HG02938 (cell line): ENCODE measurements around the gene NTNG2.
"Not testable (repeated sequence)": the region's sequence is repeated elsewhere in the genome, so short reads cannot be mapped to it uniquely, and the experiment has no call there.

Experiments used
- ATAC-seq: cut with Tn5 transposase; IDR thresholded peaks from one replicate; pipeline ENCODE4 v1.9.1; 2021; ENCODE audit warnings: mild to moderate bottlenecking, moderate library complexity; ENCODE audit not compliant: unreplicated experiment

NTNG2 gene, protein sequence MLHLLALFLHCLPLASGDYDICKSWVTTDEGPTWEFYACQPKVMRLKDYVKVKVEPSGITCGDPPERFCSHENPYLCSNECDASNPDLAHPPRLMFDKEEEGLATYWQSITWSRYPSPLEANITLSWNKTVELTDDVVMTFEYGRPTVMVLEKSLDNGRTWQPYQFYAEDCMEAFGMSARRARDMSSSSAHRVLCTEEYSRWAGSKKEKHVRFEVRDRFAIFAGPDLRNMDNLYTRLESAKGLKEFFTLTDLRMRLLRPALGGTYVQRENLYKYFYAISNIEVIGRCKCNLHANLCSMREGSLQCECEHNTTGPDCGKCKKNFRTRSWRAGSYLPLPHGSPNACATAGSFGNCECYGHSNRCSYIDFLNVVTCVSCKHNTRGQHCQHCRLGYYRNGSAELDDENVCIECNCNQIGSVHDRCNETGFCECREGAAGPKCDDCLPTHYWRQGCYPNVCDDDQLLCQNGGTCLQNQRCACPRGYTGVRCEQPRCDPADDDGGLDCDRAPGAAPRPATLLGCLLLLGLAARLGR

DNA sequence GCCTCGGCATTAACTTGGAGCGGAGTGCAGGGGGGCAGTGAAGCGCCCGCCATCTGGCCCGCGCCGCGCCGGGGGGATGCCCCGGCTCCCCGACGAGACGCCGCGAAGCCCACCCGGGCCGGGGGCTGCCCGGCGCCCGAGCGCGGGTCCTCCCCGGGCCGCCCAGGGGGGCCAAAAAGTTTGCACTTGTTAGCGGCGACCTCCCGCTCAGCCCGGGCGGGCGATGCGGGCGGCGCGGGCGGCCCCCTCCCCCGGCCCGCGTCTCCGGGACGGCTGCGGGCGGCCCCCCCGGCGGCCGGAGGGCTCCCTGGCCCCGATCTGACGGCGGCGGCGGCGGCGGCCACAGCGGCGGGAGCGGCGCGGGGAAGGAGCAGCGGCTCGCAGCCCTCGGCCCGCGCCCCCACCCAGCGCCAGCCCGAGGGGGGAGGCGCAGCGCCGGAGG, at the start of gene NTNG2:
Gene NTNG2 (plus strand): TSS at position 316 of the 442 bp plus-strand sequence. CDS start 4,774 bp downstream, outside the sequence.
- no peak for ATAC-seq

DNA sequence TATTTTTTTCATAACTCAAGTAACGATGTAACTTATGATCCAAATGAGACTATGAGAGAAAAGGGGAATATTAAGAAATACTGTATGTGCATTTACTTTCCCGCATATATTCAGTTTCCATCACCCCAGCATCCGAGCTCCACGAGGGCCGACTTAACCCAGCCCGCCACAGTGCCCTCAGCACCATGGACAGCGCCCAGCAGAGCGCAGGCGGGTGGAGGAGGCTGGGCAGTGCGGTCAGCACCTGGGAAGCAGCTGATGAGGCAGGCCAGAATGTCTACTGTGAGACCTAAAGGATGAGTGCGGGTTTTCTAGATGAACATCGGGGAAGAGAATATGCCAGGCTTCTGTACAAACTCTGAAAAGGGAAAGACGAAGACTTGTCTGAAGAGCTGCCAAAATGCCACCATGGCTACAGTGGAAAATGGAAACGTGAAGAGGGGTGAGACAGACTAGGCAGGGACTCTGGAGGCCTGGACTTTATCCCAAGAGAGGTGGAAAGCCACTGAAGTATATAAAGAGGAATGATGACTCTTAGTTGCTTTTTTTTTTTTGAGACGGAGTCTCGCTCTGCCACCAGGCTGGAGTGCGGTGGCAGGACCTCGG, 47.7 kb upstream of the NTNG2 start:
- no peak for ATAC-seq

DNA sequence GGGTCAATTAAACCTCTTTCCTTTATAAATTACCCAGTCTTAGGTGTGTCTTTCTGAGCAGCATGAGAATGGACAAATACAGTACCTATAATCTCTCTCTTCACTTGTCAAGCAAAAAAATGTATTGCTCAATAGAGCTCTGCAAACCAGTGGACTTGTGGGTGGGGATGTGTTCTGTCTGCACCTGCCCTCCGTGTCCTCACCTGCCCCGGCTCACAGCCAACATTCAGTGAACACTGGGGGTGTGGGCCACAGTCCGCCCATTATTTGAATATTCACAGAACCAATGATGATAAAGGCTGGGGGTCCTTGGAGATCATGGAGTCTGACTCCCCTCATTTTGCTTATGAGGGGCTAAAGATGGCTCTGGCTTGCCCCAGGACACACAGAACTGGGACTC, 45.3 kb upstream of the NTNG2 start:
- no peak for ATAC-seq

DNA sequence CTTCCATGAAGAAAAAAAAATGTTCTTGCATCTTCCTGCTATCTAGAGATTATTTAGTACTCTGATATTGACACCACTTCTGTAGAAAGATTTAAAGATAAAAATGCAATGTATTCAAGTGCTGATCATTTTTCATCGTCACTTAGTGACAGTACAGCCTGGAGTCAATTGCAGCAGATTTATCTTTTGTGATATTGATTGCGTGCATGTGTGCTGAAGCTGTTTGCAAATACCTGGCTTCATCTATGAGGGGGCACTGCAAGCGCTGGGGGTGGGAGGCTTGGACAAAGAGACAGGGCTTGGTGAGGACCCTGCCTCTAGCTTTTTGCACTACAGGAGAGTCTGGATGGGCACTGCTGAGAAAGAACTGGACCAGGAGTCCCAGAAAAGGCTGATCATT, 44.2 kb upstream of the NTNG2 start:
- ATAC-seq, result no peak

DNA sequence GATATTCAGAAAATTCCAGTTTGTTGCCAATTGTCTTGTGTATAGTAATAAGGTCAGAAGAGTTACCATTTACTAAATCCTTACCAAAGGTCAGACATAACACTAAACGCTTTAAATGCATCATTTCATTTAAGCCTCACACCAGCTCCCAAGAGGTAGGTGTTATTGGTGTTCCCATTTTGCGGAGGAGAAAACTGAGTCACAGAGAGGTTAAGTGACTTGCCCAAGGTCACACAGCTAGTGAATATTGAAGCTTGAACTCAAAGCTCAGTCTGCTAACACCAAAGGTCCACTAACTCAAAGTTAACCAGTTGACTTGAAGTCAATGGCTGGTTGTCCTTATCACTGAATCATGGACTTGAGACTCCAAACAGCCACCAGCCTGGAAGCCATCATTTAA, 40.8 kb upstream of the NTNG2 start:
- ATAC-seq, result no peak

DNA sequence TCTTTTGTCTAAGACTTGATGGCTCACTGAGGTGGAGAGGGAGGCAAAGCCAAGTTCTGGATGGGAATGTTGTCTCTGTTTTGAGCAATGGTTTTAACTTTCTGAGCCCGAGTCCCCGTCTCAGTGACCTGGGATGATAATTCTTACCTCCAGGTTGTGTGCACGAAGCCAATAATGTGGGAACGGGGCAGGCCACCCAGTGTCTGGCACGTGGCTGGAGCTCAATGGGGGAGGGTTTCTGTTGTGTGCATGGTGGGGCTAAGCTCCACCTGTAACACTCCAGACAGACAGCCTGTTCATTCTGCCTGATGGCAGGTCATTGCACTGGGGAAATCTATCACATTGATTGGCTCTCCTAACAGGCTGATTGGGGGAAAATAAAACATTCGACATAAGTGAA, 37.1 kb upstream of the NTNG2 start:
- ATAC-seq, result no peak

DNA sequence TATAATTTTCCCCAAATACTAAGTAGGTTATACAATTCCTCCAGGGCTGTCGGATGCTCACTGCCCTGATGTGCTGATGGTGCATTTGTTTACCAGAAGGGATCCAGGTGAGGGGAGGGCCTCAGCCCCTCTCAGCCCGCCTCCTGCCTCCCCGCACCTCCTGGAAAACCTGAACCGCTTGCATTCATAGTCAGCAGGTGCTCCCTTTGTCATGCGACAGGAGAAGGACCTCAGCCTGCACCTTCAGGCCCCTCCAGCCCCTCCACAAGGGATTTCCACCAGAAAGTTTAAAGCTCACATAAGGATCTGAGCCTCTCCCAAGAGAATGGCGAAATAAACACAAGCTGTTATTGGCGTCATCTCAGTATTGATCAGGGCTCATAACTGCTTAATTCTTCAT, 36.5 kb upstream of the NTNG2 start:
- ATAC-seq, result no peak

DNA sequence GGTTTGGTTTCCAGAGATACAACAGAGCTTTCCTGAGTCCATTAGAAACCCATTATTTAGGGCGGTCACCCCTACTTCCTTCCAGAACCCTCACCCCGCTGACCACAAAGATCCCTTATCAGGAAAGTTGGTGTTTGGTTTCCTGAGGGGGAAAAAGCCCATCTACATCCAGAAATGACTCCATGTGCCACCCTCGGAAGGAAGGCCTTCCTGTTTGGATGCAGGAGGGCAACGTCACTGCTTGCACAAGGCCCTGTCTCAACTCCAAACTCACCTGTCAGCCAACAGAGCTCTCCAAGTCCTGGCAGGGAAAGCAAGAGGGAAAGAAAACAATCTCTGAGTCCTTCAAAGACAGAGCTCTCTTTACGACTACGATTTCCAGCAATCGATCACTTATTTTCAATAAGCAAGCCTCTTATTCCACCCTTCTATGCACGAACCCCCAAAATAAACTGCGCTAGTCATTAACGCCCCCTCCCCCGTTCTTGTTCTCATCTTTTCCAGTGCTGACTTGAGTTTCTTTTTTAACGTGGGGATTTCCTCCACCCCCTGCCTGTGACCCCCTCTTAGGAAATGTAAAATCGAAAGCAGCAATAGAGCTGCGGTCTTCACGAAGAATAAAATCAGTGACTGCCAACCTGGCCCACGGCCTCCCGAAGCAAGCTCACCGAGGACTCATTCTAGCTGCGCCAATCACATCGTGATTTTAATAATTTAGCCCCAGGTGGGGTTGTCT, 35.7 kb upstream of the NTNG2 start:
- no peak for ATAC-seq

DNA sequence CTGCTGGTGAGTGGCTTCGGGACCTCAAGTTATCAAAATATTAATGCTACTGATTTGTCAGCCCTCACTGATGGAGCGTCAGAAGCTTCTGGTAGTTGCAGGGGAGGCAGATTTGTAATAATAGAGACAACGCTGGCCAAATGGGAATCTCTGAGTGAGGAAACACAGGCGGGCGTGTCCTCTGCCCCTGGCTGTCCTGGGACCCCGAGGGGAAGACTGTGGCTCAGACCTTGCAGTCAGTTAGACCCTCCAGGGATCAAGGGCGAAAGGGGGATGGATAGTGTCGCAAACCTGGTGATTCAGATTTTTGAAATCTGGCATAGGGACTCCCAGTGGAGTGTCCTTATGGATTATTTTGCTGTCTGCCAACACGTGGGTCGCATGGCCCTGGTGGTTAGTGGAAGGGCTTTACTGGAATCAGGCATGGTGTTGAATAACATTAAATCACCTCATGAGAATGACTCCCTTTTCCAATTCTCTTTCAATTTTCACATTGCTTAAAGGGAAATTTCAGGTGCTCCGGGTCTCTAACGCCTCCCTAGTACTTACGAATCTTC, 35.1 kb upstream of the NTNG2 start:
- ATAC-seq, result no peak

DNA sequence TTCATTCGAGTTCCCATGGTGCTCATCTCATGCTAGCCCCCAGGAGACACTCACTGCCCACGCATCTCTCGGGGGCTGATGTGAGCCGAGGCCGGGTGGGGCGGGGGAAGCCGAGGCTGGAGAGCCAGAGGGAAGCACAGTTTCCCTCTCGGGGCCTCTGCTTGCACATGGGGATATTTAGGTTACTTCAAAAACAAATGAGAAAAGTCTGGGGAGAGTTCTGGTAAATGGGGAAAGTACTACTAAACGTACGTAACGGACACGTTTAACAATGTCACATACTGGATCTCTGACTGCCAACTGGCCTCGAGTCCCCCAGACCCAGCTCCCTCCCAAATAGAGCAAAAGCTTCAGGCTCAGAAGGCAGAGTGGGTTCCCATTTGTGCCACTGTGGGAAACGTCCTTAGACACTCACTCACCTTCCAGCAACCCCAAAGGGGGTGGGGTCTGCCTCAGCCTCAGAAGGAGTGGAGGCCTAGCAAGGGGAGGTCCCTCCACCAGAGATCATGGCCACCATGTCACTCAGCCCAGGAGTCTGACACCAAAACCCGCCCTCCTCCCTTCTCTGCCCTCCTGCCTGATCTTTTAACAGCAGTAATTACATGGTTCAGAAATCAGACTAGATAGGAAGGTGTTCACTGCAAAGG, 33.8 kb upstream of the NTNG2 start:
- no peak for ATAC-seq

DNA sequence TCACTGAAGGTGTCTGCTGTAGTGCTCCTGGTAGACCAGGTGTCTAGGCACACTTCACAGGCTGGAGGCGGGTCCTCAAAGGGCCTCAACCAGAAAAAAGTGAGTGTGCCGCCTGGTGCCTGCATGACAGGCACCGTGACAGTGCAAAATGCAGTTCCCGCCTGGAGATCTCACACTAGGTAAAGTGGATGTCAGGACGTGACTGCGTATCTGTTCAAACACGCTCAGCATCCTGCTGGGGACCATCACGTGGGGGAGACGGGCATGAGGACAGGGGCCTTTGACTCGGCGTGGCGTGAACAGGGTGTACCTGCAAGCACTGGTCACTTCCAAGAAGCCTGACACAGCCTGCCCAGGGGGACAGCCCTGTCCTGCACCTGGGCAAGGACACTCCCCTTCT, 32.3 kb upstream of the NTNG2 start:
- ATAC-seq, result no peak

DNA sequence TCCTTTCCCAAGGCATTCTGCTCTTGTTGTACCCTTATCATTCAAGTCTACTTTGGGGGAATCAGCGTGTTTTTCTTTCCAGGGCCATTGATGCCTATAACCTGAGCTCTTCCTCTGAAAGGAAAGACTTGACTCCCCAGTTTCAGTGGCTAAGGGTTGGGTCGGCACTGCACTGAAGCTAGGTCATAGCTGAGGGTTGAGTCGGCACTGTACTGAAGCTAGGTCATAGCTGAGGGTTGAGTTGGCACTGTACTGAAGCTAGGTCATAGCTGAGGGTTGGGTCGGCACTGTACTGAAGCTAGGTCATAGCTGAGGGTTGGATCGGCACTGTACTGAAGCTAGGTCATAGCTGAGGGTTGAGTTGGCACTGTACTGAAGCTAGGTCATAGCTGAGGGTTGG, 27.8 kb upstream of the NTNG2 start:
- not testable (repeated sequence) for ATAC-seq

DNA sequence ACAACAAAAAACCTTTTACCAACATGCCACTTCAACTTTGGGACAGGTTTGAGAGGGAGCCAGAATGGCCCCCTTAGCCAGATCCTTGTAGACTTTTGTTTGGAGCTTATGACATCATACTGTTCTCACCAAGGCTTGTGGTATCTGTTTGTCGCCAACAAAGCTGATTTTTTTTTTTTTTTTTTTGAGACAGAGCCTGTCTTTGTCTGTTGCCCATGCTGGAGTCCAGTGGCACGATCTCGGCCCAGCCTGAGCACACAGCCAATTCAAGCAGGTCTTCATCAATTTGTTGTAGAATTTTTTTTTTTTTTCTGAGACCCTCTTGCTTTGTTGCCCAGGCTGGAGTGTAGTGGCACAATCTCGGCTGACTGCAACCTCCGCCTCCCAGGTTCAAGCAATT, 26.4 kb upstream of the NTNG2 start:
- ATAC-seq, result no peak

DNA sequence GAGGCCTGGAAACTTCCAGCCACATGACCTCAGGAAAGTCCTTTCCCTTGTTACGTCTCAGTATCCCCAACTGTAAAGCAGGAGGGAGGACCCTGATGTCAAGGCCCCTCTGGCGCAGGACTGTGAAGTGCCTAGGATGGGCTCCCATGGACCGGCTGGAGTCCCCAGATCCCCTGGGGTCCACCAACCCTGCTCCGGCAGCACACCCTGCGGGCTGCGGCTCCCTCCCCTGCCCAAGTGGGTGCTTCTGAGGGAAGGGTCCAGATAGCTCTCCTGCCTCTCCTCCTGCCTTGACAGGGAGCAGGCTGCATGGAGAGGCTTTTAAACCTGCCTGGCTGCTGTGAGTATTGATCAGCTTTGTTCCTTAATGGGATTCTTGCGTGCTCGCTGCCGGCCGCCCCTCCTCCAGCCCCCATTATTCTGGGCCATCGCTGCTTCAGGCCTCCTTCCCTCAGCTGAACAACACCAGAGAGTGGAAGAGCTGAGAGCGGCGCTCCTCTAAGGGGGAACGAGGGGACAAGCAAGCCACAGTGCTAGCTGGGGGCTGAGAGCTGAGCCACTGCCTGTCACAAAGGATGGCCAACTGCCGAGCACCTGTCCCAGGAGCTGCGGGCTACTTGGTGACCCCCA, 25.6 kb upstream of the NTNG2 start:
- no peak for ATAC-seq

DNA sequence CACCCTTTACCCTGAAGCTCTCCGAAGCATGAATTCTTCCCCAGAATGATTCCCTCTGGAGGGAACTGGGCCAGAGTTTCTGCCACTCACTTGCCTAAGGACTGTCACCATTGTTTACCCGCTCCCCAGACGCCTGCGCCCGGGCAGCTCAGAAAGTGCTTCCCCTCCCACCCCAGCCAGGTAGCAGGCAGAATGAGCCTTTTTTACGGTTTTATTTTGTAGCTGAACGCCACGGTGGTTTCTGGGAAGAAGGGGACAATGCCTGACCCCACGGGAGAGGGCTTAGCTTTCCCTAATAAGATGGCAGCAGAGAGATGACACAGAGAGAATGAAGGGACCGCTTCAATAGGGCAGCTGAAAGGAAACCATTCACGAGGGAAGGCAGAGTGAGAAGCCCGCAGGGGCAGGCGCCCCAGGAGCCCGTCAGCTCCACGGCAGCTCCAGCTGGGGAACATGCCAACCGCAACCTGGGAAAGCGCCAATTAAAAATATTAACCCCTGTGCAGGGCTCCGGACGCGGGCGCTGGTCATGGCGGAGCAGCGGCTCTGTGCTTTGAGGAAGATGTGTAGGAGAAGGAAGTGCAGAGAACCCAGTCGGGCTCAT, 20.4 kb upstream of the NTNG2 start:
- no peak for ATAC-seq

DNA sequence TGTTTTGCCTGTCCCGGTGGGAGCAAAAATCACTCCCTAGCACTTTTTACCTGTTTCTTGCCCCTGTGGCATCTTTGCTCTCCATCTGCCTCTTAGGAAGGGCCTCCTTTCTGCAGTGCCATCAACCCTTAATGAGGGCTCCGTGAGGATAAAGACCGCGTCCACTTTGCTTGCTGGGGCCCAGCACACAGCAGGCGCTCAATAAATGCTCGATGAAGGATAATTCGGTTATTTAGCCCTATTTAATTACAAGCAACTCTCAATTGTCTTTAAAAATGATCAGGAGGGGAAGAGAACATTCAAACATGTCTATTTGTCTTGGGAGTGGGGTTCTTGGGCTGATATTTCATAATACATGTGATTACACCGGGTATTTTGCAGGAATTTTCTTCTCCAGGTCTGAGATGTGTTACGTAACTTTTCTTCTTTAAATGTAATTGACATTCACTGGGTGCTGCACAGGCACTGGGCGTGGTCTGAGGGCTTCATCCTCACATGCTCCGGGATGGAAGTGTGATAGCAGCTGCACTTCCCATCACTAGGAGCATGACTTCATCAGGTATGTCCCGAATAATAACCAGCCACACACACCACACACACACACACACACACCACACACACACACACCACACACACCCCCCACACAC, 19.8 kb upstream of the NTNG2 start:
- ATAC-seq, result no peak

DNA sequence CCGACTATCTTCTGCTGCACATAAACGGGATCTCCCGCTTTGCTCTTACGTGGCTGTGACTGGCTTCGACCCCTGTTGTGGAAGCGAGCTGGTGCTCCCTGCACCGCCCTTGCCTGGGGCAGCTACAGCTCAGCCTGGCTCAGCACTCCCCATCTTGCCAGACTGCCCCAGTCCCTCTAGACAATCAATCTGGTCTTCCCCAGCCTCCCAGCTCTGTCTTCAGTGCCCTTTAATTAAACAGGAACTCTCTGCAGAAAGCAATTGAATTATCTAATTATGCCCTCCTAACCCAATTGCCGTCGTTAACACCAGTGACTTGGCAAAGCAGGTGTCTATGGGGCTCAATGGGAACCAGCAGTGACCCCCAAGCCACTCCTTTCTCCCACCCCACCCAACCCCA, 18.9 kb upstream of the NTNG2 start:
- no peak for ATAC-seq

DNA sequence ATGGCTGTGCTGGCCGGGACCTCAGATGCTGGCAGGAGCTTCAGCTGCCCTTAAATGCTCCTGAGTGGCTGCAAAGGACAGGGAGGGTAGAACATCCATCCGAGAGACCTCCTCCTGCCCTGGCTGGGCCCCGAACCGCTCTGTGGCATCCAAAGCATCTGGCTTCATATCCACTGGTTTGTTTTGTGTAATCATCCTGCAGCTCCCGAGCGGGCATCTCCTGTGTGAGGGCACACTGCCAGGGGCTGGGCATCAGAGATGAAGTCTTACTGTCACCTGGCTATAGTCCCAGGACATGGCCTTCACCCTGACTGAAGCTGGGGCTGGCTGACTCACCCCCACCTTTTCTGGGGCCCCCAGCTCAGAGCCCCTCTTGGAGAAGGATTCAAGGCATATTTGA, 18.5 kb upstream of the NTNG2 start:
- ATAC-seq, result no peak

DNA sequence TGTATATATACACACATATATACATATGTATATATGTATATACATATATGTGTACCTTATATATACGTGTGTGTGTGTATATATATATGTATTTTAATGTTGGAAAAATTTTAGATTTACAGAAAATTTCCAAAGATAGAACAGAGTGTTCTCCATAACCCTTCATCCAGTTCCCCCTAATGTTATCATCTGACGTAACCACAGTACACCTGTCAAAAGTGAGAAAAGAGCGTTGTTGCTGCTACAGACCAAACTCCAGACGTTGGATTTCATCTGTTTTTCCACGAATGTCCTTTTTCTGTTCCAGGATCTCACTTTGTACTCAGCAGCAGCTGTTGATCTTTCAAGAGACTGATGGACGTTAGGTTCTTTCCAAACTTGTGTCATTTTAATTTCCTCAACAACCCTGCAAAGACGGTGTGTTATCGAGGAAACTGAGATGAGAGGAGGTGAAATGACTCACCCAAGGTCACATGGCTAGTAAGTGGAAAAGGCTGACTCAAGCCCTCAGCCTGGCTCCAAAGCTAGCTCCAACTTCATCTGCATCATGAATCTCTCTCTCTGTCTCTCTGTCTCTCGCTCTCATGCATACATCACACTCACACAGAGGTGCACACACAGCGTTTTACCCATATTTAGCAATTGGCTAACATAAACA, 17.0 kb upstream of the NTNG2 start:
- ATAC-seq, result no peak
